OCI-LY7 (cell line): ENCODE results near the gene LRP5. TPM values are rescaled to one million over a fixed set of nuclear protein-coding genes. Genes with fewer than 3 reads are reported as not detected.

Experiments
- BruUV-seq: library from RNA; stranded (reverse); fragments of 400-500 nt; replicated peaks from 2 replicates; lab custom pipeline; 2021; lab: Mats Ljungman, UMichigan
- CTCF ChIA-PET: fragments of 300-600 bp; sonication (Branson Sonifier 250); formaldehyde crosslinking; loops from one replicate; lab custom pipeline; 2022; ENCODE audit warnings: antibody characterized with exemption; ENCODE audit not compliant: unreplicated experiment; lab: Charles Lee
- POLR2A ChIA-PET: fragments of 300-600 bp; sonication (Branson Sonifier 250); formaldehyde crosslinking; loops from one replicate; lab custom pipeline; 2022; ENCODE audit warnings: antibody characterized with exemption; lab: Charles Lee
- DNase-seq: peaks from one replicate; pipeline ENCODE4 v3.0.0-alpha.2; 2015; ENCODE audit warnings: low spot score
- H2AFZ ChIP-seq: fragments of 200-600 bp; sonication (generic), shearing (Covaris generic); 2 replicates; pipeline ENCODE4 v1.6.1; 2014; ENCODE audit warnings: mild to moderate bottlenecking, antibody characterized with exemption, low read length, moderate library complexity
- H3K27ac ChIP-seq: fragments of 200-600 bp; sonication (generic); 2 replicates; pipeline ENCODE4 v1.5.1; 2014; ENCODE audit warnings: mixed run types, low read depth, mild to moderate bottlenecking, moderate library complexity, low read length, inconsistent platforms; ENCODE audit not compliant: poor library complexity, severe bottlenecking
- H3K36me3 ChIP-seq: fragments of 200-600 bp; sonication (generic); 2 replicates; pipeline ENCODE4 v1.6.1; 2014; ENCODE audit warnings: mild to moderate bottlenecking, antibody characterized with exemption, low read length, moderate library complexity, mixed read lengths; ENCODE audit not compliant: insufficient read depth
- H3K4me1 ChIP-seq: fragments of 200-600 bp; sonication (generic); 2 replicates; pipeline ENCODE4 v1.5.1; 2014; ENCODE audit warnings: mild to moderate bottlenecking, low read length; ENCODE audit not compliant: insufficient read depth, poor library complexity, severe bottlenecking
- H3K4me2 ChIP-seq: fragments of 200-600 bp; sonication (generic); 2 replicates; pipeline ENCODE4 v1.6.1; 2014; ENCODE audit warnings: mild to moderate bottlenecking, low read length
- H3K4me3 ChIP-seq: fragments of 200-600 bp; sonication (generic); 2 replicates; pipeline ENCODE4 v1.5.1; 2014; ENCODE audit warnings: mild to moderate bottlenecking, low read depth, low read length; ENCODE audit not compliant: poor library complexity, severe bottlenecking
- H3K79me2 ChIP-seq: fragments of 200-600 bp; sonication (generic); 2 replicates; pipeline ENCODE4 v1.6.1; 2016; ENCODE audit warnings: low read depth, mild to moderate bottlenecking, low read length, moderate library complexity, mixed read lengths; ENCODE audit not compliant: insufficient read depth
- H3K9me2 ChIP-seq: fragments of 200-600 bp; sonication (generic); 2 replicates; pipeline ENCODE4 v1.6.1; 2016; ENCODE audit warnings: mild to moderate bottlenecking, low read length, mixed read lengths; ENCODE audit not compliant: insufficient read depth
- H3K9me3 ChIP-seq: fragments of 200-600 bp; sonication (generic); 2 replicates; pipeline ENCODE4 v1.6.1; 2014; ENCODE audit warnings: mild to moderate bottlenecking, mixed run types, low read length, mixed read lengths
- H4K20me1 ChIP-seq: fragments of 200-600 bp; sonication (generic); 2 replicates; pipeline ENCODE4 v1.6.1; 2014; ENCODE audit warnings: mild to moderate bottlenecking, antibody characterized with exemption, low read length, moderate library complexity, mixed read lengths; ENCODE audit not compliant: insufficient read depth
- CTCF ChIP-seq: fragments of 200-600 bp; sonication (generic); conservative IDR thresholded peaks from 2 replicates; pipeline ENCODE4 v1.5.1; 2014; ENCODE audit warnings: mild to moderate bottlenecking, antibody characterized with exemption, low read length, moderate library complexity, mixed read lengths
- EZH2phosphoT487 ChIP-seq: fragments of 200-600 bp; sonication (generic); IDR thresholded peaks from 2 replicates; pipeline ENCODE4 v1.6.1; 2018; ENCODE audit warnings: low read depth, borderline replicate concordance, mild to moderate bottlenecking, mixed run types, antibody characterized with exemption, low read length, moderate library complexity, mixed read lengths
- intact Hi-C: fragments of 100-400 bp; cut with micrococcal nuclease; formaldehyde crosslinking; loops from one replicate; pipeline ENCODE4 v1.10.0; 2022; ENCODE audit not compliant: unreplicated experiment
- total RNA-seq, 2 experiments: library from RNA; depleted of rRNA in 1 of 2; stranded (reverse); fragments of >200 nt in 1 of 2; shearing (Covaris generic) in 1 of 2; gene quantifications; 2 replicates each; pipeline ENCODE4 v1.2.3, GENCODE V29; 2014 to 2022

Gene LRP5
- total RNA-seq, 2 experiments from 2014 or later: 0.60 TPM; not detected in 1

GRCh38 chr11:68441466-68442230, 129.3 kb downstream of the LRP5 start:
- H3K4me3 ChIP-seq: peak overlapping the region; percentile 16
- peaks cover 29% of the 10 kb centered on the region for H3K4me1 ChIP-seq
- H2AFZ ChIP-seq: peak overlapping the region; percentile 72; the same call in 1 of the 2 replicates
- no peak for TF ChIP-seq EZH2phosphoT487
- TF ChIP-seq CTCF: no peak; the same call in 1 of the 2 replicates
- no peaks in the 10 kb centered on the region for H3K9me2 ChIP-seq
- no peaks in the 10 kb centered on the region for H3K36me3 ChIP-seq
- ChIA-PET POLR2A (interaction anchor here (0.8 to 1.0 kb wide), 3 partner anchors 18 to 250 kb away, joined by 3 to 6 read pairs (median 4); partner anchors contain the start of gene PPP6R3), CTCF (interaction anchor here (0.6 kb wide), 1 partner anchor 139 kb away, joined by 3 read pairs; no protein-coding TSS in a partner anchor)
- BruUV-seq: no TSS peak
- H3K9me3 ChIP-seq: no peaks in the 10 kb centered on the region
- peak; percentile 65 for DNase-seq
- intact Hi-C loops: no loop called here
- H3K27ac ChIP-seq: peak overlapping the region; percentile 63
- peak overlapping the region; percentile 59 for H3K4me2 ChIP-seq
- no peaks in the 10 kb centered on the region for H3K79me2 ChIP-seq
- no peaks in the 10 kb centered on the region for H4K20me1 ChIP-seq

GRCh38 chr11:68442433-68442832, 130.0 kb downstream of the LRP5 start:
- H2AFZ ChIP-seq: peak overlapping the region; percentile 72; the same call in 1 of the 2 replicates
- H3K4me1 ChIP-seq: peaks cover 29% of the 10 kb centered on the region
- TF ChIP-seq CTCF (no peak), EZH2phosphoT487 (no peak)
- intact Hi-C loops: no loop called here
- no peaks in the 10 kb centered on the region for H3K36me3 ChIP-seq
- no peaks in the 10 kb centered on the region for H3K9me2 ChIP-seq
- H3K27ac ChIP-seq: peak overlapping the region; percentile 63
- H3K4me3 ChIP-seq: no peak overlapping the region
- no peaks in the 10 kb centered on the region for H4K20me1 ChIP-seq
- ChIA-PET CTCF (interaction anchor here (0.6 kb wide), 1 partner anchor 139 kb away, joined by 3 read pairs; no protein-coding TSS in a partner anchor), POLR2A (interaction anchor here (0.8 to 1.0 kb wide), 2 partner anchors 17 to 249 kb away, joined by 3 to 6 read pairs; partner anchors contain the start of gene PPP6R3)
- no TSS peak for BruUV-seq
- H3K9me3 ChIP-seq: no peaks in the 10 kb centered on the region
- DNase-seq: no peak
- H3K79me2 ChIP-seq: no peaks in the 10 kb centered on the region
- peak overlapping the region; percentile 59; the same call in 1 of the 2 replicates for H3K4me2 ChIP-seq
